Inferior parietal cortex (tissue), 1 donor: ENCODE data around the gene PALB2.
"Not testable (repeated sequence)": the region's sequence is repeated elsewhere in the genome, so short reads cannot be mapped to it uniquely, and the experiment has no call there.

ENCODE experiments used
- DNase-seq: peaks from one replicate; pipeline ENCODE4 v3.0.0-alpha.2; 2016; ENCODE audit errors: extremely low spot score

Gene PALB2

GRCh38 chr16:23642246-23642774 is 1.2 kb upstream of the PALB2 start:
- no peak for DNase-seq

DNA sequence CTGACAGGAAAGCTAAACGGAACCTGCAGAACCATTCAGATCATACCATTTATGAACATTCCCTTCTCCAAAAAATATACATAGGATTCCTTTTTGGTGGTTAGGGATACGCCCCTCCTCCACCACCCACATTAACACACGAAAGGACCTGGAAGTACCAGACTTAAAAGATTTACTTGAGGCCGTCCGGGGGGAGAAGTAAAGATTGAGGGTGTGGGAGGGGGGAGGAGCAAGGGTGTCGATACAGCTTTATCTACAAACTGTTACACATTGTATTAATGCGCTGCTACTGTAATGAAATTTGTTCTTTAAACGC is 537 bp downstream of the PALB2 start:
- DNase-seq, result no peak

- no peak for DNase-seq
Observed at GRCh38 chr16:23635958-23636357, 5.2 kb downstream of the PALB2 start.

- no peak for DNase-seq
Observed at GRCh38 chr16:23634461-23635036, 6.6 kb downstream of the PALB2 start.

DNA sequence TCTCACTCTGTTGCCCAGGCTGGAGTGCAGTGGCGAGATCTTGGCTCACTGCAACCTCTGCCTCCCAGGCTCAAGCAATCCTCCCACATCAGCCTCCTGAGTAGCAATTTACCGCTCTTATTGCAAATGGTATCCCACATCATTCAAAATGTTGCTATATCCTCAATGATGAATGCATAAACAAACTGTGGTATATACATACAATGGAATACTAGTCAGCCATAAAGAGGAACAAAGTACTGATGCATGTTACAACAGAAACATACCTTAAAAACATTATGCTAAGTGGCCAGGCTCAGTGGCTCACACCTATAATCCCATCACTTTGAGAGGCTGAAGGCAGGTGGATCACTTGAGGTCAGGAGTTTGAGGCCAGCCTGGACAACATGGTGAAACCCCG is 9.2 kb downstream of the PALB2 start:
- DNase-seq, result not testable (repeated sequence)

- no peak for DNase-seq
Observed at GRCh38 chr16:23629516-23629915, 11.6 kb downstream of the PALB2 start.

GRCh38 chr16:23624092-23624491 is 17.0 kb downstream of the PALB2 start:
- no peak for DNase-seq

- DNase-seq, result no peak
Observed at GRCh38 chr16:23615805-23616204, 25.3 kb downstream of the PALB2 start.

- no peak for DNase-seq
Observed at GRCh38 chr16:23611936-23612335, 29.2 kb downstream of the PALB2 start.

- DNase-seq, result not testable (repeated sequence)
Observed at GRCh38 chr16:23610905-23611304, 30.2 kb downstream of the PALB2 start.

DNA sequence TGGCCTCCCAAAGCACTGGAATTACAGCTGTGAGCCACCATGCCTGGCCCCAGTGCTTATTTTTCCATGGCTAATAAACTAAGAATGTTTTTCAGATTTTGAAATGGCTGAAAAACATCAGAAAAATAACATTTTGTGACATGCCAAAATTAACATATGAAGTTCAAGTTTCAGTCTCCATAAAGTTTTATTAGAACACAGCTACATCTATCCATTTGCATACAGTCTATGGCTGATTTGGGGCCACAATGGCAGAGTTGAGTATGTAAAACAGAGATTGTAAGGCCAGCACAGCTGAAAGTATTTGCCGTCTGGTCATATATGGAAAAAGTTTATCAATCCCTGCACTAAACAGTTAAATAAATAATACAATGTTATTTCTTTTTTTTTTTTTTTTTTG is 31.2 kb downstream of the PALB2 start:
- no peak for DNase-seq

- DNase-seq, result no peak
Observed at GRCh38 chr16:23608194-23608593, 32.9 kb downstream of the PALB2 start.

DNA sequence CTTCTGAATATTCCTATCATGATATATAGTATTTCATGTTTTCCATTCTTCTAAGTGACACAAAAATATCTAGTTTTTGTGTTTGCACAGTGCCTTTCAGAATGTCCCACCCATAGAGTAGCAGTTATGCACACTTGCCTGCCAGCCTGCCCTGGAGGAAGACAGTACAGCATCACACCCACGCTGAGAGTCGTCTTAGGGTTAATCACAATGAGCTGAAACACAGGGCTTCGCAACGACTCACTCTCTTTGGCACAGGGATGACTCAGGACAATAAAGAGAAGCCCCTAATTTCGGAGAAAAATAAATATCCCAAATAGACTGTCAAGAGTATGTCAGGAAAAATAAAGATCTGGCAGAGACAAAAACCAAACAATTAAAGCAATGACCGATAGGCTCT is 33.4 kb downstream of the PALB2 start:
- no peak for DNase-seq

- DNase-seq, result peak; percentile 11
Observed at GRCh38 chr16:23597003-23597756, 43.9 kb downstream of the PALB2 start.

DNA sequence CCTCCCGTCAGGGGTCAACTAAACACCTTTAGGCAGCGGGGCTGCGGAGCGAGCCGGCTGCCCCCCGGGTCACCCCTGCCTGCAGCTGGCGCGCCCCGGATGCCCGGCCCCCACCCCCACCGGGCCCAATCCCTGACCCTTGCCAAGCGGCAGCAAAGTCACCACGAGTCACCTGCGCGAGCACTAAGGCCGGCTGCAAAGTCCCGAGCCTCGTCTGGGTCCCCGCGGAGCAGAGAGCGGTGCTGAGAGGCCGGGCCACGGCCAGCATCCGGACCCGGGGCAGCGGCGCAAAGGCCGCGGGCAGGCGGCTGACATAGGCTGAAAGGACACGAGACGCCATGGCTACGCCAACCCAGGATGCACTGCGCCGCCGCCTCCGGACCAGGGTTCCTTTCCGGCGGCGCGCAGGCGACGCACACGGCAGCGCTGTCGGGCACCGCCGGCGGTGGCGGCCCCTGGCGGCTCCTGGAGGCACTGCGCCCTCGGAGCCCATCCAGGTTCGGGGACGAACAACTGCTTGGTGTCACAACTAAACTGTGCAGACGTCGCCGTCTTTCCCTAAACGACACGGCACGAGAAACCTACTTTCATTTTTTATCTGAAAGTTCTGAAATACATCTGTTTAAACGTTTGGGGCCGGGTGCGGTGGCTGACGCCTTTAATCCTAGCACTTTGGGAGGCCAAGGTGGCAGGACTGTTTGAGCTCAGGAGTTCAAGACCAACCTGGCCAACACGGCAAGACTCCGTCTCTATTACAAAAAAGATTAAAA is 45.0 kb downstream of the PALB2 start, which contains the start of gene NDUFAB1:
Gene NDUFAB1 (minus strand): TSS at position 366 of the 770 bp plus-strand sequence. CDS start 26 bp downstream, at position 340.
- DNase-seq, result peak; percentile 91

- no peak for DNase-seq
Observed at GRCh38 chr16:23595246-23595950, 45.7 kb downstream of the PALB2 start.

DNA sequence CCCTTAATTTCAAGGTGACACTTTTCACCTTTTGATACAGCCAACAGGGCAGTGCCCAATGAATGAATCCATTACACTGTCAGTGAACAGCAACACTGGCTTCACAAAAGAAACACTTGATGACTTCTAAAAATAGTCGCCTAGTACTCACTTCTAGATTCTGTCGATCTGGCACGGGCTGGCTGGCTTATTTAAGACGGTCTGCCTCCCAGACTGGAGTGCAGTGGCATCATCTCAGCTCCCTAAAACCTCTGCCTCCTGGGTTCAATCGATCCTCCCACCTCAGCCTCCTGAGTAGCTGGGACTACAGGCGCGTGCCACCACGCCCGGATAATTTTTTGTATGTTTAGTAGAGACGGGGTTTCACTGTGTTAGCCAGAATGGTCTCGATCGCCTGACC is 46.9 kb downstream of the PALB2 start:
- no peak for DNase-seq

GRCh38 chr16:23590181-23590580 is 50.9 kb downstream of the PALB2 start:
- DNase-seq, result no peak

DNA sequence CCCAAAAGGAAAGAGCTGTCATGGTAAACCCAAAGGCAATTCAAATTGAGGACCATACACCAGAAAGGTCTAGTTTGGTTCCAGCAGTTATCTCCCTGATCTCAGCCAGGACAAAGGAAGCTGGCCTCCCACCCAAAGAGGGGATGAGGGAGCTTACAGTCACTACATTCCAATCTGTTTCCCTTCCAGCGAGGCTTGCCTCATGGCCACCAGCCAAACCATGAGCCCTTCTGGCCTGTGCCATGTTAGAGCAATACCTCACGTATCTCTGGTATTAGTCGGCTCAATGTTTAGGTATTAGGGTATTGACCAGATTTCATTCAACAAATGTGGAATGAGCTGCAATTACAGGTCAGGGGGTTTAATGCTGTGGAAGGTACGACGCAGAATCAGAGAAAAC is 53.4 kb downstream of the PALB2 start:
- DNase-seq, result no peak

GRCh38 chr16:23584186-23585076 is 56.7 kb downstream of the PALB2 start:
- DNase-seq, result no peak

GRCh38 chr16:23583271-23583670 is 57.8 kb downstream of the PALB2 start:
- not testable (repeated sequence) for DNase-seq
